Fibroblast of pulmonary artery (primary cell): Measurements from ENCODE around the gene PLA2G4D.

Experiments used
- DNase-seq: peaks from one replicate; pipeline ENCODE4 v3.0.0-alpha.2; 2010; ENCODE audit warnings: low read depth
- H3K4me3 ChIP-seq: replicated peaks from 2 replicates; pipeline ENCODE4 v1.5.1; 2011; ENCODE audit warnings: low read depth, mild to moderate bottlenecking, control low read depth, low read length, moderate library complexity
- TF ChIP-seq, protein P1 (sequence below): IDR thresholded peaks from 2 replicates; pipeline ENCODE4 v1.5.1; 2011; ENCODE audit warnings: mild to moderate bottlenecking, control low read depth, low read length, inconsistent platforms; ENCODE audit errors: missing control alignments

Gene PLA2G4D

DNA sequence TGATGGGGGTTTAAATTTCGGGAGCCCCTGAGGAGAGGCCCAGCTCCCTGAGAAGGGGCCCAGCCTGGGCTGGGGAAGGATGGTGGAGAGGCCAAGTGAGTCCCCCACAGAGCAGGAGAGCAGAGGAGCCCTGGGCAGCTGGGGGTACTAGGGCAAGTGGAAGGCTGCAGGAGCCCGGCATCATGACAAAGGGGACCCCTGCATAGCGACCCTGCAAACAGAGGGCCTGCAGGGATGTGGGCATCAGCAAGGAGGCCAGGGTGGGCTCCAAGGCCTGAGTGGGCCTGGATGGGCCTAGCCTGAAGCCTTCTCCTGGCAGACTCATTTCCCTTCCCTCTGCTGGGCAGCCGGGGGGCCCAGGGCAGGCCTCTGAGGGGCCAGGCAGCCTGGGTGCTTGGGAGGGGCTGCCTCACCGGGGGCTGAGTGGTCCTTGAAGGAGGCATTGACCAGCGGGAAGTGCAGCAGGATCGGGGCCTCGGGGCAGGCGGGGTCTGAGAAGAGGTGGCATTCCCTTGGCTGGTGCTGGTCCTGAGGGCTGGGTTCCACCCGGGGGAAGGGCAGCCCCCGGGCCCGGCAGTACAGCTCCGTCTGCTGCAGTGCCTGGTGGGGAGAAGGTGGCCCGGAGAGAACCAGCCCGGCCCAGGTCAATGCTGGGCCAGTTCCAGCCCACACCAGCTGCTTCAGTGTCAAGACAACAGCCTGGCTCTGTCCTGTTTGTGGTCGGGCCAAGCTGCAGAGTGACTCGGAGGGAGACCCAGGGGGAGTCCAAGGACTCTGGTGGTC, 24.7 kb downstream of the PLA2G4D start:
- no peak overlapping the region for H3K4me3 ChIP-seq
- DNase-seq: no peak
- TF ChIP-seq, protein P1, sequence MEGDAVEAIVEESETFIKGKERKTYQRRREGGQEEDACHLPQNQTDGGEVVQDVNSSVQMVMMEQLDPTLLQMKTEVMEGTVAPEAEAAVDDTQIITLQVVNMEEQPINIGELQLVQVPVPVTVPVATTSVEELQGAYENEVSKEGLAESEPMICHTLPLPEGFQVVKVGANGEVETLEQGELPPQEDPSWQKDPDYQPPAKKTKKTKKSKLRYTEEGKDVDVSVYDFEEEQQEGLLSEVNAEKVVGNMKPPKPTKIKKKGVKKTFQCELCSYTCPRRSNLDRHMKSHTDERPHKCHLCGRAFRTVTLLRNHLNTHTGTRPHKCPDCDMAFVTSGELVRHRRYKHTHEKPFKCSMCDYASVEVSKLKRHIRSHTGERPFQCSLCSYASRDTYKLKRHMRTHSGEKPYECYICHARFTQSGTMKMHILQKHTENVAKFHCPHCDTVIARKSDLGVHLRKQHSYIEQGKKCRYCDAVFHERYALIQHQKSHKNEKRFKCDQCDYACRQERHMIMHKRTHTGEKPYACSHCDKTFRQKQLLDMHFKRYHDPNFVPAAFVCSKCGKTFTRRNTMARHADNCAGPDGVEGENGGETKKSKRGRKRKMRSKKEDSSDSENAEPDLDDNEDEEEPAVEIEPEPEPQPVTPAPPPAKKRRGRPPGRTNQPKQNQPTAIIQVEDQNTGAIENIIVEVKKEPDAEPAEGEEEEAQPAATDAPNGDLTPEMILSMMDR: no peak

DNA sequence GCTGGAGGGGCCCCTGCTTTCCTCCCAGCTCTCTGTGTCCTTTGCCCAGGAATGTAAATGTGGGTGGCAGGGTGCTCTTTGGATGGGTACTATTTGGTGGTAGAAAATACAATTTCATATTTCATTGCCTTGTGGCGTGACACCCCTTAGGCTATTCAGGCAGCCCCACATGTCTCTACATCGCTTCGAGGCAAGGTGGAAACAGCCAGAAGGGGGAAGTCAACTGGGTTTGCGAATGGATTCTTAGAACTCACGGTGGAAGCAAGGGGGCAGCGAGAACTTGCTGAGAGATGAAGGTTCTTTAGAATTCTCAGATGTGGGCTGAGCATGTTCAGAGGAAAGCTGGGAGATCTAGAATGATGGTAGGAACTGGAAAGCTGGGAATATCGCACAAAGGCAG, 25.3 kb downstream of the PLA2G4D start:
- DNase-seq: no peak
- TF ChIP-seq, protein P1: no peak
- no peak overlapping the region for H3K4me3 ChIP-seq

- TF ChIP-seq, protein P1: no peak
- no peak overlapping the region for H3K4me3 ChIP-seq
- DNase-seq: no peak
Measured at GRCh38 chr15:42068601-42069000, 25.8 kb downstream of the PLA2G4D start.

GRCh38 chr15:42066764-42067415, 27.5 kb downstream of the PLA2G4D start:
- DNase-seq: no peak
- TF ChIP-seq, protein P1: no peak
- H3K4me3 ChIP-seq: no peak overlapping the region

DNA sequence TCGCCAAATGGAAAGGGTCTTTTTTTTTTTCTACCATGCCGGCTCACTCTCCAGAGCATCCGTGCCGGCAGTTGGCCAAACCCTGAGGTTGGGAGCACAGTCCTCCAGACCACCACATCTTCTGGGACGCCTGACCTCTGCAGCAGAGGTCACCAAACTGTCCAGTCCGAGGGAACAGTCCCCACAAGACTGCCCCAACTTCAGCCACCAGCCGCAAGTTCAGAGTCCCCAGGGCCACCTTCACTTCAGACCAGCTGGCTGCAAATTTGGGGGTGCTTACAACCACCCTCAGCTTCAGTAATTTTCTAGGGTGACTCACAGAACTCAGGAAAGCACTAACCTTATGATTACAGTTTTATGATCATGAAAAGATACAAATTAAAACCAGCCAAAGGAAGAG, 28.9 kb downstream of the PLA2G4D start:
- no peak overlapping the region for H3K4me3 ChIP-seq
- TF ChIP-seq, protein P1: no peak
- DNase-seq: no peak

DNA sequence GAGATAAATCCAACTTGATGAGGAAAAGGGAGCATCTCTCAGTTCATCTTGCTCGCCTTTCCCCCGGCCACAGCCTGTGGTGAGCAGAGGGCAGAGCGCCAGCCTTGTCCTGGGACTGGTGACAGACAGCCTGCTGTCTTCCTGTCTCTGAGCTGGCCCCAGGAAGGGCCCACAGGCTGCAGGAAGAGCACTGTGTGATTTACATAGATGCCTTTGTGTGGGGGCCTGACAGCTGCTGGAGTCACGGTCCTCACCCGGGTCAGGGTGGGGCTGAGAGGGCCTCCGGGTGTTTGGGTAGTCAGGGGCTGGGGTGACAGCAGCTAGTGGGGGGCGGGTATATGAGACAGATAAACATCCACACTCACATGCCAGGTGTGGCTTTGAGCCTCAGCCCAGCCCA, 29.3 kb downstream of the PLA2G4D start:
- no peak overlapping the region for H3K4me3 ChIP-seq
- TF ChIP-seq, protein P1: no peak
- DNase-seq: no peak
